NCI-H82 treated with DMSO at 0.1 percent for 48 hours (cell line): Measurements from ENCODE around the gene RBM4B.

Source experiments
- DNase-seq: peaks from one replicate; lab custom pipeline; 2025; ENCODE audit not compliant: unreplicated experiment; lab: John Stamatoyannopoulos, UW

Gene RBM4B

DNA sequence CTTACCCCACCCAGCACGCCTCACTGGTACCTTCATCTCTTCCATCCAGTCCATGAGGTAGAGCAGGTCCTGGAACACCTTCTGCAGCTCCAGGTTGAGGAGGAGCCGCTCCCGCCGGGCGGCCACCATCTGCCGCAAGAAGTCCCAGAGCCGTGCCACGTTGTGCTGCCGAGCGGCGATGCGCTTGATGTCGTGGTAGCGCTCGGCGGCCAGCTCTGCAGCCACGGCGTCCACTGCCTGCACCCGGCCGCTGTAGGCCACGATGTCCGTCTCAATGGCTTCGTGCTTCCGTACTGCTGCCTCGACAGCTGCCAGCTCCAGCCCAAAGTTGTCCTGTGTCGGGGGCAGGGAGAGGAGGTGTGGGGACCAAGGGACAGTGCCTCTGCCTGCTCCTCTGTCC is 29.8 kb upstream of the RBM4B start:
- DNase-seq = no peak

GRCh38 chr11:66706989-66707388 is 29.3 kb upstream of the RBM4B start:
- no peak for DNase-seq

DNA sequence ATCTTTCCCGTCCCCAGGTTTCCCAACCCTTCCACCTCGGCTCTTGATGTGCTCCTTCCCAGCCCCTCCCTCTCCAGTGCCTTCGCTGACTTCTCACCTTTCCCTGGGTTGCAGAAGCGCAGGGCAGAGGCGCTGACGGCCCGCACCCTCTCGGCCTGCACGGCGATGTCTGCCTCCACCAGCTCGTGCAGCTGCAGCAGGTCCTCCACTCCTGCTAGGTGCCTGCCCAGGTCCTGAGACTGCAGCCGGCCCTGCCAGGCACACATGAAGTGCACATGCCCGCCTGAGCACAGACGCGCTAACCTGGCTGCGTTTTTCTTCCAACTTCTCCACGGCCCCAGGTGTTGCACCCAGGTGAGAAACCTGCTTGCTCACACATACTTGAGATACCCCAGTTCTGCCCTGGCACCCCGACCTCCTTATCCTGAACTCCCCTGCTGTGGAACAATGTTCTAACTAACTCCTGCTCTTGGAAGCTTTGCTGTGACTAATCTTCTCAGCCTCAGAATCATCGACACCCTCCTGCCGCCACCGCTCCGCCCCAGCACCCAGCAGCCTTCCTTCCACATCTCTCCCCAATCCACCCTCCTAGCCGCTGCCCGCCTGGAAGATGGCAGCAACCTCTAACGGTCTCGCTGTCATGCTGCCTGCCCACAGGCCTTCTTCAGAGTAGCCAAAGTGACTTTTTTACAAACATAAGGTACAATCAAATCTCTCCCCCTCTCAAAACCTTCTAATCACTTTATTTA is 28.1 kb upstream of the RBM4B start:
- DNase-seq = no peak

- DNase-seq = no peak
Measured at GRCh38 chr11:66704659-66705360, 27.1 kb upstream of the RBM4B start.

DNA sequence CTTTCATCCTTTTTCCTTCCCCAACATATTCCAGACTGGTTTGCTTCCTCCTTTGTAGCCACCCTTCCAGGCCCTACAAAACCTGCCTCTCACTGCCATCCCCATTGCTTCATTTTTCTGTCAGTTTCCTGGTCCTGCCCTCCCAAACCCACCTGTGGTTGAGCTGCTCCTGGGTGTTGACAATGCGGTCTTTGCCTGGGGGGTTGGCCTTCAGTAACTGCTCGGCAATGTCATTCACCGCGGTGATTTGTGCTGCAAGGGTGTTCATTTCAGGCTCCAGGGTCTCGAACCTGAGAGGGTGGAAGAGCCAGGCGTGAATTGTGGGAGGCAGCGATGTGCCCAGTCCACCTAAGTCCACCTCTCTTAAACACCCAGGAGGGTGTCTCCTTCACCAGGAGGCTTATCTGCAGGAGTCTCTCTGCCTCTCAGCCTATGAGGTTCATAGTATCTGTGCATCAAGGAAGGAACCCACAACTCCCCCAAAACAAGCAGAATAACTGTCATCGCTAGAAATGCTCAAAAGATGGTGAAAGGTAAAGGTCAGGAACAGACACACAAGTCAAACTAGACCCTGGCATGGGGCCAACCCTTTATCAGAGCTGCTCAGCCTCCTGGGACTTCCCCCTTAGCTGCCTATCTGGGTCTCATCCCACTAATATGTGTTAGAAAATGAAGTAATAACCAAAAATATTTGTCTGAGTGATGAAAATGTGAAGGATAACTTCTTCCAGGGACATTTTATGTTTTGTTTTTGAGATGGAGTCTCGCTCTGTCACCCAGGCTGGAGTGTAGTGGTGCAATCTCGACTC is 23.9 kb upstream of the RBM4B start:
- no peak for DNase-seq

DNA sequence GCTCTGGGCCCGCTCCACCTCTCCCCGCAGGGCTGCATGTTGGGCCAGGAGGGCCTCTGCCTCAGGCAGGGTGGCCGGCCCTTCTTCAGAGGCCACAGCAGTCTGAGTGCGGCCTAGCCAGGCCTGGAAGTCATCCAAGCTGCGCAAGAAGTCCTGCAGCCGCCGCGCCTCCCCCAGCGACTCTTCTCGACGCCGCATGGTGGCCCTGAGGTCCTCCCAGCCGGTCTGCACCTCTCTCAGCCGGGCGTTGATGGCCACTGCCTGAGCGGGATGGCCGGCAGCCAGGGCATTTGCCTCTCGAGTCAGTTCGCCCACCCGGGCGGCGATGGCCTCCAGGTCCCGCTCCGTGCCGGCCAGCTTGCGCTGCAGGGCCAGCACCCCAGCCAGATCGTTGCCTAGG is 23.1 kb upstream of the RBM4B start:
- DNase-seq = no peak

DNA sequence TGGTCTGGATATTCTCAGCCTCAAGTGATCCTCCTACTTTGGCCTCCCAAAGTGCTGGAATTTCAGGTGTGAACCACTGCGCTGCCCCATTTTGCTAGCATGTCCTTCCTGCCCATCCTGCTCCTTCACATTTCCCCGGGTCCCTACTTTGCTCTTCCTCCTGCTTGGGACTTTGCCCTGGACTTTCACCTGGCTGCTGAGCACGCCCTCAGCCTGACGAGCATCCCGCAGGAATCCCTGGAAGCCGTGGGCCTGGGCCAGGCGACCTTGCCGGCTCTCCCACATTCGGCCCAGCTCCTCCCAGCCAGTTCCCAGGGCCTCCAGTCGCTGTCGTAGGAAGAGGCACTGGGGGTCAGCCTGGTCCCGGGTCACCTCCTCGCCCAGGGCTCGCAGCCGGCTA is 22.6 kb upstream of the RBM4B start:
- DNase-seq = no peak

- no peak for DNase-seq
Measured at GRCh38 chr11:66698491-66698890, 20.8 kb upstream of the RBM4B start.

- no peak for DNase-seq
Measured at GRCh38 chr11:66697988-66698387, 20.3 kb upstream of the RBM4B start.

DNA sequence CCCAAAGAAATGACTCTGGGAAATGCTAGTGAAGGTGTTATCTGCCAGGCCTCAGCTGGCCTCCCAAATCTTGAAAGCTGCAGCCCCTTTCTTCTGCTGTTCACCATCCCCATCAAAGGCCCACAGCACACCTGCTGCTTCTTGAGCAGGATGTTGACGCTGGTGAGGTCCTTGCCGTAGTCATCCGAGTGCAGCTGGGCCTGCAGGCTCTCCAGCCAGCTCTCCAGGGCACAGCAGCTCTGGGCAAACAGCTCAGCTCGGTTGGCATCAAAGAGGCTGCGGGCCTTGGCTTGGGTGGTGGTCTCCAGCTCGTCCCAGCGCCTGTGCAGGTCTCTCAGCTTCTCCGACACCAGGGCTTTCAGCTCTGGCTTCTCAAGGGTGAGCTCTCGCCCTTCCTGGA is 18.5 kb upstream of the RBM4B start:
- no peak for DNase-seq

DNA sequence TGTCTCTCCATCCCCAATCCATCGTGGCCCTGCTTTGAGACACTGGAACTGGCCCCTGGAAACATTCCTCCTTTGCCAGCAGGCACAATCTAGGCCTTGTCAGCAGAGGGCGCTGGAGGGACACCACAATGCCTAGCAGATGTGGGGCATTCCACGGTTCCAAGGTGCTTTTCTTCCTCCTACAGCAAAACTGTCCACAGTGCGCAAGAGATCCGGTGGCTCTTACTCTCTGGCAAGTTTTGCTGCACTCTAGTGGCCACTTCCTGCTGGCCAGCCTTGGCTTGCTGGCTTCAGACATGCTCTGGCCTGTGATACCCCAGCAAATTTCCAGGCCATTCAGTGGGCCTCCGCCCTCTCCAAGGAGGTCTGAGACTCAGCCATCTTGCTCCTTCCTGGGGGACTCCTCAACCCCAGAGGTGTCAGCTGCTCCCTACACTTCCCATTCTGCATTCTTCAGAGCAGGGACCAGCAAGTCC is 17.1 kb upstream of the RBM4B start:
- peak; percentile 78 for DNase-seq

DNA sequence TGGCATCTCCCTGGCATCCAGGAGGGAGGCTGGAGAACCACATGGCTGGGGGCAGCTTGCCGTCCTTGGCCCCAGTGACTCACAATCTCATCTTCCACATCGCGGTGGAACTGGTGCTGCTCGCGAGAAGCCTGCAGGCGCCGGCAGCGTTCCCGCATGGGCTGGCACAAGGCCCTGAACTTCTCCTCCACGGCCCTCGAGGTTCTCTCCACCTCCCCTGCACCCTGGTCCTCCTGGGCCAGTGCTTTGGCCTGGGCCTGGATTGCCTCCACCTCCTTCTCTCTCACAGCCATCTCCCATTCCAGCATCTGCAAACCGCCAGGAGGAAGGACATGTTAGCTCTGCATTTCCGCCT is 16.3 kb upstream of the RBM4B start:
- no peak for DNase-seq

- no peak for DNase-seq
Measured at GRCh38 chr11:66693356-66694055, 15.8 kb upstream of the RBM4B start.

- DNase-seq = no peak
Measured at GRCh38 chr11:66692871-66693331, 15.2 kb upstream of the RBM4B start.

GRCh38 chr11:66692446-66692845 is 14.8 kb upstream of the RBM4B start:
- DNase-seq = no peak

- no peak for DNase-seq
Measured at GRCh38 chr11:66691311-66691980, 13.8 kb upstream of the RBM4B start.

GRCh38 chr11:66689661-66690590 is 12.2 kb upstream of the RBM4B start:
- DNase-seq = no peak

- DNase-seq = no peak
Measured at GRCh38 chr11:66688561-66689534, 11.2 kb upstream of the RBM4B start.
